GM19043 (cell line): ENCODE data around the gene KCNH3.
"Not testable (repeated sequence)": the region's sequence is repeated elsewhere in the genome, so short reads cannot be mapped to it uniquely, and the experiment has no call there.

ENCODE experiments used
- ATAC-seq: cut with Tn5 transposase; IDR thresholded peaks from one replicate; pipeline ENCODE4 v1.9.1; 2021; ENCODE audit warnings: low read depth; ENCODE audit not compliant: unreplicated experiment

KCNH3 gene

GRCh38 chr12:49583366-49584094 lies 44.7 kb downstream of the KCNH3 start:
- no peak for ATAC-seq

- ATAC-seq: no peak
Observed at GRCh38 chr12:49584591-49584990, 45.8 kb downstream of the KCNH3 start.

- no peak for ATAC-seq
Observed at GRCh38 chr12:49585477-49586459, 46.9 kb downstream of the KCNH3 start.

- no peak for ATAC-seq
Observed at GRCh38 chr12:49587174-49587908, 48.5 kb downstream of the KCNH3 start.

GRCh38 chr12:49588281-49588680 lies 49.5 kb downstream of the KCNH3 start:
- no peak for ATAC-seq

- ATAC-seq: no peak
Observed at GRCh38 chr12:49588721-49589516, 50.1 kb downstream of the KCNH3 start.

- no peak for ATAC-seq
Observed at GRCh38 chr12:49598527-49598926, 59.7 kb downstream of the KCNH3 start.

GRCh38 chr12:49599961-49600360 lies 61.1 kb downstream of the KCNH3 start:
- ATAC-seq: no peak

- no peak for ATAC-seq
Observed at GRCh38 chr12:49603721-49604120, 64.9 kb downstream of the KCNH3 start.

- no peak for ATAC-seq
Observed at GRCh38 chr12:49604856-49605255, 66.0 kb downstream of the KCNH3 start.

- not testable (repeated sequence) for ATAC-seq
Observed at GRCh38 chr12:49605539-49605938, 66.7 kb downstream of the KCNH3 start, which contains the start of gene FAM186B. Gene FAM186B (minus strand): TSS chr12:49605639. CDS start chr12:49605477, 162 bp downstream.
